Activated naive CD4-positive, alpha-beta T cell treated with anti-CD3 and anti-CD28 coated beads, Interleukin-2, amount 50 U/mL, for 24 hours (primary cell): ENCODE measurements around the gene BACE1.
"Not testable (repeated sequence)": the region's sequence is repeated elsewhere in the genome, so short reads cannot be mapped to it uniquely, and the experiment has no call there.

ENCODE experiments used
- H3K27ac Mint-ChIP-seq: one replicate; pipeline ENCODE4 v1.8.0; 2021; ENCODE audit warnings: mild to moderate bottlenecking, mixed read lengths
- H3K27me3 Mint-ChIP-seq: one replicate; pipeline ENCODE4 v1.8.0; 2021; ENCODE audit warnings: mixed read lengths
- H3K36me3 Mint-ChIP-seq: one replicate; pipeline ENCODE4 v1.8.0; 2021; ENCODE audit warnings: mixed read lengths
- H3K4me1 Mint-ChIP-seq: one replicate; pipeline ENCODE4 v1.8.0; 2021; ENCODE audit warnings: mixed read lengths
- H3K4me3 Mint-ChIP-seq: one replicate; pipeline ENCODE4 v1.8.0; 2021; ENCODE audit warnings: mild to moderate bottlenecking, mixed read lengths
- H3K9me3 Mint-ChIP-seq: one replicate; pipeline ENCODE4 v1.8.0; 2021; ENCODE audit warnings: mixed read lengths

BACE1 gene

DNA sequence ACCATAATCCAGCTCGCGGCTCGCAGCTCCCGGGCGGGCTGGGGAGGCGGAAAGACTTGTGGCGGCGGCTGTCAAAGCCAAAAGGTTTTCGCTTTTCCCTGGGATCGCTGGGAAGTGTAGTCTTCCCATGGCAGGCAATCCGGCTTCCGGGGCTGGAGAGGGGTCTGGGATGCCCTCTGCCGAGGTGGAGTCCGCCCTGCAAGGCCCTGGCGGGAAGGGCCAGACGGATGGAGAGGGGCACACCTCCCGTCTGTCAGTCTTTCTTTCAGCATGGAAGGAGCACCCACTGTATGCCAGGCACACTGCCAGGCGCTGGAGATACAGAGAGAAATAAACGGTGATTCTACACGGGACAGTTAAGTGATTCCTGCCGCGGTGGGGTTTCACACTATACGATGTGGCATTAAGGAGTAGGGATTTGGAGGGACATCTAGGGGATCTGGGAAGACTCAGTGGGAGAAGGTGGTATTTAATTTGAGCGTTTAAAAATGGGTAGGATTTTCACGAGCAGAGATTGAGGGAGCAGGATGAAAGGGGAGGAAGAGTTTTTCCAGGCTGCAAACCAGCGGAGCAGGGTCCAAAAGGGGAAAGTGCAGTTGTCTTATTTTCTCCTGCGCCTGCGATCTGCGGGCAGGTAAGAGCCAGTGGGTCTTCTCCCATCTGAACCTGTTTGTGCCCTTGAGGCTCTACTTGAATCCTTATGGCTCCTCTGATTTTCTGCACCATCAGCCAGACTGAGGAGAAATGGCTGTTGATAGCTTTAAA, at the start of gene BACE1:
Gene BACE1 (minus strand): TSS at position 60 of the 765 bp plus-strand sequence. CDS start 461 bp downstream, outside the sequence.
- H3K36me3 Mint-ChIP-seq: no peaks in the 10 kb centered on the region
- no peaks in the 10 kb centered on the region for H3K9me3 Mint-ChIP-seq
- H3K4me3 Mint-ChIP-seq: peak within 1 kb of the TSS; percentile 69
- peaks cover 11% of the 10 kb centered on the region for H3K4me1 Mint-ChIP-seq
- H3K27me3 Mint-ChIP-seq: peaks cover 27% of the 10 kb centered on the region
- no peak within 1 kb of the TSS for H3K27ac Mint-ChIP-seq

DNA sequence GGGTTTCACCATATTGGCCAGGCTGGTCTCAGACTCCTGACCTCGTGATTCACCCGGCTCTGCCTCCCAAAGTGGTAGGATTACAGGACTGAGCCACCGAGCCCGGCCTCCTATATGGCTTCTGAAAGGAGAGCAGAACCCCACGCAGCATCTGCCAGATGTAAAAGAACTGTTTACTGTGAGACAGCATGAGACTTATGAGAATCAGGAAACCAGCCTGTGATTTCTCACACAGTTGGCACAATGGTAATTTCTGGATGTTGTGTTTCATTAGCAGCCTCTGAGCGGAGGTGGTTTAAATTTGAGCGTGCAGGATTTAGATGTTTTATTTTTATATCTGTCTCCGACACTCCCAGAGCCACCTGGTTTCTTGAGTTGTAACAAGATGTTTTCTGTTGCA, 45.4 kb upstream of the BACE1 start:
- no peak overlapping the region for H3K4me3 Mint-ChIP-seq
- no peaks in the 10 kb centered on the region for H3K27me3 Mint-ChIP-seq
- no peaks in the 10 kb centered on the region for H3K9me3 Mint-ChIP-seq
- H3K27ac Mint-ChIP-seq: no peak overlapping the region
- H3K4me1 Mint-ChIP-seq: no peaks in the 10 kb centered on the region
- H3K36me3 Mint-ChIP-seq: peaks cover 23% of the 10 kb centered on the region

DNA sequence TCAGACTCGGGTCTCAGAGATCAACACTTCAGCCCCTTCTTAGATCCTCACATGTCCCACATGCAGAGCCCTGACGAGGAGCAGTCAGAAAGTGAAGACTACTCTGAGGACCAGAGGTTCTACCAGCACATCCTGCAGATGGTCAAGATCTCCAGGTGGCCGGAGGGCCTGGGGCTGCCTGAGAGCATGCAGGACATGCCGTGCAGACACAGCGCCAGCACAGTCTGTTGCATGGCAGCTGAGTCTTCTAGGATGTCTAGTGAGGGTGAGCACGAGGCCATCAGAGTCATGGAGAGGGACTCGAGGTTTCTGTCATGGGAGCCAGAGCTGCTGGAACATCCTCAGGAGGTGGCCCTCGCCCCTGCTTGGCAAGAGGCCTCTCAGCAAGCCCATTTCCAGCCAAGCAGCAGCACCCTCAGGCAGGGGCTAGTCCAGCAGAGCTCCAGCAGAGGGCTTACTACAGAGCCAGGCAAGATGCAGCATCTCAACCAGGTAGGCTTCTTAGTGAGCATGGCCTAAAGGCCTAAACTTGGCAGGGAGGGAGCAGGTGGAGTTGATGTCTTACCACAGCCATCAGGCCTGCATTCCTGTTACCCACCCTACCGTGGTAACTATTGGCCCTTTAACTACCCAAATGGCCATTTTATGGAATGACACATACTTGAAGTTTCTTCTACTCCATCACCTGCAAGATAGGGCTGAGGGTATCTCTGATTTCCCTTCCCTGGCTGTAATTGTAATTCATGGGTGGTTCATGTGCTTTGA, 40.3 kb upstream of the BACE1 start:
- Mint-ChIP-seq H3K4me3 (no peak overlapping the region), H3K27me3 (no peaks in the 10 kb centered on the region), H3K36me3 (peaks cover 8% of the 10 kb centered on the region), H3K27ac (no peak overlapping the region), H3K9me3 (no peaks in the 10 kb centered on the region), H3K4me1 (no peaks in the 10 kb centered on the region)

GRCh38 chr11:117354550-117354949, 38.5 kb upstream of the BACE1 start:
- no peaks in the 10 kb centered on the region for H3K4me1 Mint-ChIP-seq
- no peaks in the 10 kb centered on the region for H3K9me3 Mint-ChIP-seq
- H3K4me3 Mint-ChIP-seq: no peak overlapping the region
- no peaks in the 10 kb centered on the region for H3K27me3 Mint-ChIP-seq
- H3K36me3 Mint-ChIP-seq: peaks cover 8% of the 10 kb centered on the region
- no peak overlapping the region for H3K27ac Mint-ChIP-seq

DNA sequence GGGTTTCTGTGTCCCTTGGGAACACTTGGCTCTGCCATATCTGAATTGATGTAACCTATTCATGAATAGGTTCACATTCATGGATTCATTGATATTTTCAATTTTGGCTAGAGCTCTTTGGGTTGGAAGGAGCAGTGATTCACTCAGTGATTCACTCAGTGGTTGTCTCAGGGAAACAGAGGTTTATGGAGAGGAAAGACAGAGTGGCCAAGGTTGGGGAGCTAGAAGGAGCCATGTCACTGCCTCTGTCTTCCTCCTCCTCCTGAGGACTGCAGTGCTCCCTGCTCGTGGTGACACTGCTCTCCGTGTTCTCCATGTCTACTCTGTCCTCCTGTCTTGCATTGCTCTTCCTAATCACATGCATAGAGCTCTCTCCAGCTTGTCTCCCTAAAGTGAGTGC, 29.0 kb upstream of the BACE1 start:
- H3K27ac Mint-ChIP-seq: peak overlapping the region; percentile 72

GRCh38 chr11:117337076-117337475, 21.0 kb upstream of the BACE1 start:
- Mint-ChIP-seq H3K4me1 (no peaks in the 10 kb centered on the region), H3K4me3 (no peak overlapping the region), H3K27me3 (no peaks in the 10 kb centered on the region), H3K36me3 (peaks cover 15% of the 10 kb centered on the region), H3K9me3 (no peaks in the 10 kb centered on the region), H3K27ac (no peak overlapping the region)

More for the DNA sequence above, 29.0 kb upstream of the BACE1 start:
- no peaks in the 10 kb centered on the region for H3K9me3 Mint-ChIP-seq
- H3K36me3 Mint-ChIP-seq: peaks cover 18% of the 10 kb centered on the region
- no peaks in the 10 kb centered on the region for H3K27me3 Mint-ChIP-seq
- H3K4me1 Mint-ChIP-seq: no peaks in the 10 kb centered on the region
- no peak overlapping the region for H3K4me3 Mint-ChIP-seq

DNA sequence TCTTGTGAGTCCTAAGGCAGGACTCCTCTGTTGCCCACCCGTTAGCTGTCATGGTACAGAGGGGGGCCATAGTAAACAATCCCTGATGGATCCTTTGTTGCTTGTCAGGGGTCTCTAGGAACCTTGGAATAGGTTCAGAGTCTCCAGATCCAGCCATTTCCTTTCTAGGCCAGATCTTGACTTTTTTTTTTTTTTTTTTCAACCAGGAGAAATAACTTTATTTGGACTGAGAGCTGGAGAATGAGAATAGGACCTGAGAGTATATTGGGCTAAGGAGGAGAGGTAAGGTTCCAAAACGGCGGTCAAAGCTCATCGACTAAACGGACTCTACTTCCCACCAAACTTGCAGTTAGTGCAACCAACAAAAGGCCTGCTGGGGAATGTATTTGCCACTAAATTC, 19.3 kb upstream of the BACE1 start:
- Mint-ChIP-seq H3K27ac (no peak overlapping the region), H3K36me3 (peaks cover 14% of the 10 kb centered on the region), H3K4me1 (peaks cover 7% of the 10 kb centered on the region)

DNA sequence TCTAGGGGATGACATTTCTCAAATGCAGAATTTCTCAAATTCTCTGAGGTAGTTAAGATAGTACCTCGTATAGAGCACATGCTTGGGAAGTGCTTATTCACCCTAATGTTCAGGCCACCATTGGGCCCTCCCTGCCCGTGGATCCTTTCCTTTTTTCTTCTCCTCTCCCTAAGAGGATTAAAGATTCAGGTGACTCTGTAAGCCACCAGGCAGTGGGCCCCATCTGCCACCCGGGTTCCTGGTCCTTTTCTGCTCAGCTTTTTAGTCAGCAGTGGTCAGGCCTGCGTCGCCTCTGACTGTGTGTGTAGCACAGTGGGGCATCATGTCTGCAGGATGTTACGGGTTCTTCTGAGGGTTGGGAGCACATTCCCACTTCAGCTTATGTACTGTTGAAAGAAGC, 18.8 kb upstream of the BACE1 start:
- peaks cover 14% of the 10 kb centered on the region for H3K36me3 Mint-ChIP-seq
- no peak overlapping the region for H3K27ac Mint-ChIP-seq
- peaks cover 11% of the 10 kb centered on the region for H3K4me1 Mint-ChIP-seq

More for the DNA sequence above, 19.3 kb upstream of the BACE1 start:
- Mint-ChIP-seq H3K9me3 (no peaks in the 10 kb centered on the region), H3K4me3 (no peak overlapping the region), H3K27me3 (no peaks in the 10 kb centered on the region)

DNA sequence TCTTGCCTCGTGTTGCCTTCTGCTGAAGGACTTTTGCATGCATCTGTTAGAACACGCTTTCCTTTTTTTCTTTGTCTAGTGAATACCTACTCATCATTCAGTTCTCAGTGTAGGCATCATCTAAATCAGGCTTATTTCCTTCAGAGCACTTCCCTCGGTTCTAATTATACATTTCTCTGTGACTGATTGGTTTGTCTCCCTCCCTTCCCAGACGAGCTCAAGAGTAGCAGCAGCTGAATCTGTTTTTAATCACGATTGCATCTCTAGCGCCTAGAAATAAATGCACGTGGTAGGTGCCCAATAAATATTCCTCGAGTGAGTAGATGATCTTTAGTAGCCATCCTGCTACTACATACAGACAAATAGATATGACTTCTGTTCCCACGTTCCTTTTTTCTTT, 17.9 kb upstream of the BACE1 start:
- Mint-ChIP-seq H3K4me3 (no peak overlapping the region), H3K36me3 (peaks cover 12% of the 10 kb centered on the region), H3K27ac (no peak overlapping the region), H3K27me3 (no peaks in the 10 kb centered on the region), H3K9me3 (no peaks in the 10 kb centered on the region), H3K4me1 (peaks cover 12% of the 10 kb centered on the region)

More for the DNA sequence above, 18.8 kb upstream of the BACE1 start:
- Mint-ChIP-seq H3K4me3 (no peak overlapping the region), H3K27me3 (no peaks in the 10 kb centered on the region), H3K9me3 (no peaks in the 10 kb centered on the region)

DNA sequence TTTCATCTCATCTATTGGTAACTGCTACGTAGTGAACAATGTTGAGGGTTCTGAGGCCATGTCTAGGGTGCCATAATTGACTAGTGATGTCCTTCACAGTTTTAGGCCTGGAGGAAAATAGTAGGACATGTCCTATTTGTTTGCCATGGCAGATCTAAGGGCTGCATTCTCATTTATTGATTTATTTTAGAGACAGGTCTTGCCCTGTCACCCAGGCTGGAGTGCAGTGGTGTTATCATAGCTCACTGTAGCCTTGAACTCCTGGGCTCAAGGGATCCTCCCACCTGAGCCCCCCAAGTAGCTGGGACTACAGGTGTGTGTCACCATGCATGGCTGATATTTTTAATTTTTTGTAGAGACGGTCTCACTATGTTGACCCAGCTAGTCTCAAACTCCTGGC, 16.8 kb upstream of the BACE1 start:
- H3K27ac Mint-ChIP-seq: no peak overlapping the region
- H3K4me1 Mint-ChIP-seq: peaks cover 12% of the 10 kb centered on the region
- no peaks in the 10 kb centered on the region for H3K9me3 Mint-ChIP-seq
- H3K27me3 Mint-ChIP-seq: no peaks in the 10 kb centered on the region
- H3K4me3 Mint-ChIP-seq: no peak overlapping the region
- peaks cover 10% of the 10 kb centered on the region for H3K36me3 Mint-ChIP-seq

DNA sequence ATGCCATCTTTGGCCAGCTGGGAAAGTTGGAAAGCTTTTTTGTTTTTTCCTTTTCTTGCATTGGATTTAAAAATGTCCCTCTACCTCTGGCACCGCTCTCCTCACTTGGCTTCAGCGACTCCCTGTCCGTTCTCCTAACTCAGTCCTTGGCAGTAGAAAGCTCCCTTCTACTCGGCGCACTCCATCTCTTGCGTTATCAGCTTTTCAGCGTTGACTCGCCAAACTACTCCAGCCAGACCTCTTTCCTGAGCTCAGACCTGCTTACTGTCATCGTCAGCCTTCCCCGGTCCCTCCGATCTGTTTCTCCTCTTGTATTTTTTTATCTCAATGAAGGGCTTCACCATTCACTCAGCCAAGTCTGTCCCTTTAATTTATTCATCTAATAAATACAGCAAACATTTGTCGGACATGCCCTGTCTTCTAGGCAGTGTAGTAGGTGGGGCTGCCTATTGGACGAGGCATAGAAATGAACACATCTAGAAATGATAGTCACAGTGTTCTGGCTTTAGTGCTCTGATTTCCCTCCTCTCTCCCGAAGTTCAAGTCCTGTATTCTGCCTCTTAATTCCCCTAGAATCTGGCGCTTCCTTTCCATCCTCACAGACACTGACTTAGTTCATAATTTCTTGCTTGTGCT, 12.4 kb upstream of the BACE1 start:
- no peak overlapping the region for H3K27ac Mint-ChIP-seq
- H3K36me3 Mint-ChIP-seq: peaks cover 2% of the 10 kb centered on the region
- H3K9me3 Mint-ChIP-seq: no peaks in the 10 kb centered on the region
- H3K27me3 Mint-ChIP-seq: no peaks in the 10 kb centered on the region
- peaks cover 12% of the 10 kb centered on the region for H3K4me1 Mint-ChIP-seq
- no peak overlapping the region for H3K4me3 Mint-ChIP-seq

DNA sequence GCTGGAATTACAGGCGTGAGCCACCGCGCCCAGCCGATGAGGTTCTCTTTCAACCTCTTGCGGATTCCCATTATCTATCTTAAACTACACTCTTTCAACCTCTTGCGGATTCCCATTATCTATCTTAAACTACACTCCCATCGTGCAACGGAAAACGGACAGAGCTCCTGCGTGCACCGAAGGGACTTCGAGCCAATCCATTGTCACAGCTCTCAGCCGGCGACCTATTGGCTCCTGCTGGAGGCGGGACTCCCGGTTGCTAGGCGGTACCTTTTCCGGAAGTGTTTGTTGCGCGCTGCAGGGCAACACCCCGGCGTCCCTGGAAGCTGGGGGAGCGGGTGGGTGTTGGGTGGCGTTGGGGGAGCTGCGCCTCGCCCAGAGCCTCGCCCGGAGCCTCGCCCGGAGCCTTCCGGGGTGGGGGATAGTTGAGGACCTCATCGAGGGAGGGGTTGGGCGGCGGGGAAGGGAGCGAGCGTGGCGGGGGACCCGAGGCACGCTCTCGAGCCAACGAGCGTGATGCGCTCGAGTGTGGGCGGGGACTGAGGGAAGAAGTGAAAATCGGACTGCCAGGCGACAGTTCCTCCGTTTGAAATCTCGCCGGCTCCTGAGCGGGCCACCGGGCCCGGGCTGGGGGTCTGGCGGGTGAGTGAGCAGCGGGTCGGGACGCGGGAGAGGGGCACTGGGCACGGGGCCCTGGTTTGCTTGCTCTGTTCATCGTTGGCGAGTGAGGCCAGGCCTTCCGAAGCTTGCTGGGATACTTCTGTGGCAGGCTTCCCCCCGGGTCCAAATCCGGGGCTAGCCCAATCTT, 11.7 kb upstream of the BACE1 start, which contains the start of gene CEP164:
Gene CEP164 (plus strand): TSS at position 288 of the 808 bp plus-strand sequence. CDS start 10,733 bp downstream, outside the sequence.
- peaks cover 1% of the 10 kb centered on the region for H3K27me3 Mint-ChIP-seq
- peaks cover 2% of the 10 kb centered on the region for H3K36me3 Mint-ChIP-seq
- peaks cover 12% of the 10 kb centered on the region for H3K4me1 Mint-ChIP-seq
- peak within 1 kb of the TSS; percentile 66 for H3K27ac Mint-ChIP-seq
- H3K4me3 Mint-ChIP-seq: peak within 1 kb of the TSS; percentile 63
- no peaks in the 10 kb centered on the region for H3K9me3 Mint-ChIP-seq

DNA sequence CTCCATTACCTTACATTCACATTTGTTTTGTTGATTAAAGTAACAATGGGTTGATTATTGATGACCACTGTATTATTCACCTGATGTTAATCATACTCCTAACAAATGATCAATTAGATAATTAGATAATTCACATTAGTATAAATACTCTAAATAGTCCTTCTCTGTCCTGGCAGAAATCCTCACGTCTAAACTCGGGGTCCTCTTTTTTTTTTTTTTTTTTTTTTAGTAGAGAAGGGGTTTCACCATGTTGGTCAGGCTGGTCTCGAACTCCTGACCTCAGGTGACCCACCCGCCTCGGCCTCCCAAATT, 11.2 kb upstream of the BACE1 start:
- H3K36me3 Mint-ChIP-seq, H3K27ac Mint-ChIP-seq, H3K27me3 Mint-ChIP-seq, H3K9me3 Mint-ChIP-seq, H3K4me3 Mint-ChIP-seq: not testable (repeated sequence)
- H3K4me1 Mint-ChIP-seq: peaks cover 12% of the 10 kb centered on the region

GRCh38 chr11:117319214-117319840, 3.3 kb upstream of the BACE1 start:
- no peaks in the 10 kb centered on the region for H3K36me3 Mint-ChIP-seq
- peaks cover 11% of the 10 kb centered on the region for H3K4me1 Mint-ChIP-seq
- H3K27me3 Mint-ChIP-seq: peaks cover 20% of the 10 kb centered on the region
- H3K9me3 Mint-ChIP-seq: no peaks in the 10 kb centered on the region
- no peak overlapping the region for H3K27ac Mint-ChIP-seq
- no peak overlapping the region for H3K4me3 Mint-ChIP-seq

DNA sequence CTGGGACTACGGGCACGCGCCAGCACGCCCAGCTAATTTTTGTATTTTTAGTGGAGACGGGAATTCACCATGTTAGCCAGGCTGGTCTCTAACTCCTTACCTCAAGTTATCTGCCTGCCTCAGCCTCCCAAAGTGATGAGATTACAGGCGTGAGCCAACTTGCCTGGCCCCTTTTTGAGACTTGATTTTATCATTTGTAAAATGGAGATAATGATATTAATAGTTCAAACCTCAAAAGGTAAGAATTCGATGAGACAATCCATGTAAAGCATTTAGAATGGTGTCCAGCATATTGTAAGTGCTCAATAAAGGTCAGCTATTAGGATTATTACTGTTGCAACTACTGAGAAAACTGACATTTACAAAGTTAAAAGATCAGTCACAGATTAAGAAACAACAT, 2.7 kb upstream of the BACE1 start:
- Mint-ChIP-seq H3K27ac (no peak overlapping the region), H3K27me3 (peaks cover 23% of the 10 kb centered on the region), H3K36me3 (no peaks in the 10 kb centered on the region), H3K4me1 (peaks cover 11% of the 10 kb centered on the region), H3K9me3 (no peaks in the 10 kb centered on the region), H3K4me3 (no peak overlapping the region)
